ENCODE measurements around the gene FAM219B. TPM values are rescaled to one million over a fixed set of nuclear protein-coding genes. Genes with fewer than 3 reads are reported as not detected.
A peak's percentile ranks its signal among the peaks of the same experiment; 100 is the strongest.

The FAM219B gene
- total RNA-seq, 1 experiment from 2014 or later, result 73.7 TPM

DNA sequence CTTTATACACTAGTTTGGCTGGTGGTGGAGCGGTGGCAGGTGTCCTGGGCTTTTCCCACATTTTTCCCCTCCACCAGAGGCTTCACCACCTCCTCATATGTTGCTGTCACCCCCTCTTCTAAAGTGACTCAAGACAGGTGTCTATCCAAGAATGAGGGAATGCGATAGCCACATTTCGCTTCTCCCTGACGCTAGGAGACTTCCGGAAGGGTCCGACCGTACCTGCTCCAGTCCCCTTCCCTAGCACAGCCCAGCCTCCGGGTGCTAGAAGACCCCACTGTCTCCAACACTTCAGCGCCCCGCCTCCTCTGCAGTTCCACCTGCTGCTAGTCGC is 34.0 kb downstream of the FAM219B start:
- POLR2A ChIA-PET, result interaction anchor here (0.7 kb wide), 1 partner anchor 82 kb away, joined by 3 read pairs; no protein-coding TSS in a partner anchor
- CTCF ChIA-PET, result interaction anchor here (2.1 kb wide), 1 partner anchor 29 kb away, joined by 7 read pairs; no protein-coding TSS in a partner anchor
- Mint-ChIP-seq H3K27me3 (ENCODE audit: insufficient read depth, unreplicated experiment) (no peaks in the 10 kb centered on the region), H3K4me1 (ENCODE audit: low read depth, unreplicated experiment) (peaks cover 21% of the 10 kb centered on the region), H3K9me3 (ENCODE audit: unreplicated experiment) (no peaks in the 10 kb centered on the region), H3K4me3 (ENCODE audit: unreplicated experiment) (peak overlapping the region; percentile 82), H3K36me3 (ENCODE audit: insufficient read depth, unreplicated experiment) (peaks cover 45% of the 10 kb centered on the region), H3K27ac (ENCODE audit: unreplicated experiment) (peak overlapping the region; percentile 81)
- TSS peak; percentile 35 for BruUV-seq (replicated peaks)
- DNase-seq, result no peak
- no peak for TF ChIP-seq CTCF (IDR thresholded peaks at IDR 0.05; ENCODE audit: insufficient read depth in 1 of 2, low read depth in 1 of 2, low read length in 1 of 2, severe bottlenecking in 1 of 2, unreplicated experiment in 1 of 2)
- Histone ChIP-seq H3K36me3 (ENCODE audit: control insufficient read depth, insufficient read depth, low read length) (peaks cover 2% of the 10 kb centered on the region; the same call in 1 of the 2 replicates), H3K4me3 (ENCODE audit: low read depth, low read length) (peak overlapping the region; percentile 81), H3K9me3 (peaks cover 6% of the 10 kb centered on the region; the same call in 1 of the 2 replicates), H3K4me1 (peaks cover 38% of the 10 kb centered on the region), H3K27me3 (replicated peaks; ENCODE audit: control insufficient read depth, insufficient read depth, low read length) (no peaks in the 10 kb centered on the region)
- intact Hi-C loops (cut with micrococcal nuclease; ENCODE audit: unreplicated experiment), result loop anchor here (1.0 to 5.0 kb wide), 3 partner anchors 18 to 35 kb away; partner anchors contain the start of genes FAM219B, MPI and ULK3

DNA sequence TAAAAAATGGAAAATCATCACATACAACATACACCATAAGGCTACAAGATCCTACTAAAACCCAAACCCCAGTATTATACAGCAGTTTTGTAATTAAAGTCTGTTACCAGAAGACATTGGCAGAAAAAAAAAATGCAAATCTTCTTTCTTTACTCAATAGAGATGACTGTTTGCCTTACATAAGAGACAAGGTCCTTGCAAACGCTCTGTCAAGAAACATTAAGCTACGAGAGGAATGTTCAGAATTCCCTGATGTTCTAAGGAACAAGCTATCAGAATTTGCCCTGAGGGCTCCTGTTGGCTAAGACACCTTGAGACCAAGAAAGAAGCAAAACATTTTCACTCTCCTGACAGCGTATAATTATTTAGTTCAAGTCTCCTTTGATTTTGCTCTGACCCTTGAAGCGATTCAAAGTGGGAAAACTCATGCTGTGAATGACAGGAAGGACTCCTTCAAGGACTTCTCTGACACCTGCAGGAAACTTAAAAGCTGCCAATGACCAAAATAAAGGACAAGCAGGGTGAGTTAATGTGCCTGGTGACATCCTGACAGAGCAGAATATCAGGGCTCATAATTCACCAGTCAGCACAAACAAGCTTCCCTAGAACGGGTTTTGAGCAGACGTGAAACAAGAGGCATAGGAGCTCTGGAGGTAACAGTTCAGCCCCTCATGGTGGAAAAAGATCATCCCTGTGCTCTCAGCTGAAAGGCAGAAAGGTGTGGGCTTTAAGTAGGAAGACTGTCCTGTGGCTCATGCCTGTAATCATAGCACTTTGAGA is 36.0 kb downstream of the FAM219B start:
- ChIA-PET POLR2A (interaction anchor here (0.6 to 1.2 kb wide), 8 partner anchors 14 to 498 kb away, joined by 3 to 12 read pairs (median 4); partner anchors contain the start of genes COX5A, FAM219B, MAN2C1 and MPI), CTCF (interaction anchor here (0.7 to 1.4 kb wide), 5 partner anchors 9 to 89 kb away, joined by 3 to 14 read pairs (median 3); no protein-coding TSS in a partner anchor)
- Histone ChIP-seq H3K27me3 (replicated peaks; ENCODE audit: control insufficient read depth, insufficient read depth, low read length) (no peaks in the 10 kb centered on the region), H3K4me1 (peaks cover 51% of the 10 kb centered on the region), H3K36me3 (ENCODE audit: control insufficient read depth, insufficient read depth, low read length) (peaks cover 3% of the 10 kb centered on the region; the same call in 1 of the 2 replicates), H3K4me3 (ENCODE audit: low read depth, low read length) (no peak overlapping the region), H3K9me3 (peaks cover 6% of the 10 kb centered on the region; the same call in 1 of the 2 replicates)
- peak overlapping the region; percentile 86 for H3K27ac Mint-ChIP-seq (ENCODE audit: unreplicated experiment)
- intact Hi-C loops (cut with micrococcal nuclease; ENCODE audit: unreplicated experiment), result loop anchor here (5.0 kb wide), 1 partner anchor 37 kb away; the partner anchor contains the start of gene FAM219B
- BruUV-seq (replicated peaks), result no TSS peak
- H3K9me3 Mint-ChIP-seq (ENCODE audit: unreplicated experiment), result no peaks in the 10 kb centered on the region
- H3K36me3 Mint-ChIP-seq (ENCODE audit: insufficient read depth, unreplicated experiment), result peaks cover 59% of the 10 kb centered on the region
- H3K27me3 Mint-ChIP-seq (ENCODE audit: insufficient read depth, unreplicated experiment), result no peaks in the 10 kb centered on the region
- H3K4me3 Mint-ChIP-seq (ENCODE audit: unreplicated experiment), result peak overlapping the region; percentile 64
- TF ChIP-seq CTCF (IDR thresholded peaks at IDR 0.05; ENCODE audit: insufficient read depth in 1 of 2, low read depth in 1 of 2, low read length in 1 of 2, severe bottlenecking in 1 of 2, unreplicated experiment in 1 of 2), result no peak
- peak; percentile 63 to 67 for DNase-seq
- peaks cover 36% of the 10 kb centered on the region for H3K4me1 Mint-ChIP-seq (ENCODE audit: low read depth, unreplicated experiment)

DNA sequence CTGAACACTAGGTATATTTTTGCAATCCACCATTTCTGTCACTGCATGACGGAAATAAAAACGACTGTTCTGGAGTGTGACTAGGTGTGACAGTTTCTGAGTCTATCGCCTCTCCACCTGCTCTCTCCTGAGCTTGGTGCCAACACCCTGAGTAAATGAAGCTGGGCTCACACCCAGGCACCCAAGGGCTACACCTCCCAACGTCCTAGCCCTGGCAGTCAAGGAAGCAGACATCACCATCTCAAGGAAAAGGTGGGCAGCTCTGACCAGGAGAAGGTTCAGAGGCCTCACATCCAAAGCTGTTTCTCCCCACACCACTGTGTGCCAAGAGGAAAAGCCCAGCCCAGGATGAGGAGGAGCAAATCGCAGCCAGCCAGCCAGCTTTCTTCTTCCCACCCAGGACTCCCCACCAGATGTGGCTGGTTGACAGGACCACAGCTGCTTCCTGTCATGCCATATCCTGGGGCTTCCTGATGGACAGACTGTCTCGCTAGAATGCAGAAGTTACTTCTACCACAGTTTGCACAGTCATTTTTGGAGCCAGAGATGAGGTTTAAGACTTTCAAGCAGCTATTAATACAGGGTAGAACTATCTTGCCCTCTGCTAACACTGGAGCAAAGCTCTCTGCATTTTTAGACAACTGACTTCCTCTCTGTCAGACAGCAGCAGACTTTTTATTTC is 36.8 kb downstream of the FAM219B start:
- intact Hi-C loops (cut with micrococcal nuclease; ENCODE audit: unreplicated experiment), result loop anchor here (5.0 kb wide), 1 partner anchor 37 kb away; the partner anchor contains the start of gene FAM219B
- Histone ChIP-seq H3K36me3 (ENCODE audit: control insufficient read depth, insufficient read depth, low read length) (peaks cover 3% of the 10 kb centered on the region; the same call in 1 of the 2 replicates), H3K27me3 (replicated peaks; ENCODE audit: control insufficient read depth, insufficient read depth, low read length) (no peaks in the 10 kb centered on the region), H3K4me3 (ENCODE audit: low read depth, low read length) (no peak overlapping the region), H3K4me1 (peaks cover 51% of the 10 kb centered on the region), H3K9me3 (peaks cover 6% of the 10 kb centered on the region; the same call in 1 of the 2 replicates)
- peak overlapping the region; percentile 64 for H3K4me3 Mint-ChIP-seq (ENCODE audit: unreplicated experiment)
- peaks cover 41% of the 10 kb centered on the region for H3K4me1 Mint-ChIP-seq (ENCODE audit: low read depth, unreplicated experiment)
- H3K27me3 Mint-ChIP-seq (ENCODE audit: insufficient read depth, unreplicated experiment), result no peaks in the 10 kb centered on the region
- no TSS peak for BruUV-seq (replicated peaks)
- no peak for TF ChIP-seq CTCF (IDR thresholded peaks at IDR 0.05; ENCODE audit: insufficient read depth in 1 of 2, low read depth in 1 of 2, low read length in 1 of 2, severe bottlenecking in 1 of 2, unreplicated experiment in 1 of 2)
- POLR2A ChIA-PET, result interaction anchor here (0.9 to 1.2 kb wide), 4 partner anchors 20 to 498 kb away, joined by 3 to 5 read pairs (median 4); partner anchors contain the start of genes COX5A, MAN2C1 and MPI
- peak overlapping the region; percentile 86 for H3K27ac Mint-ChIP-seq (ENCODE audit: unreplicated experiment)
- CTCF ChIA-PET, result interaction anchor here (1.0 to 1.4 kb wide), 5 partner anchors 9 to 88 kb away, joined by 3 to 14 read pairs (median 3); no protein-coding TSS in a partner anchor
- DNase-seq, result no peak
- H3K36me3 Mint-ChIP-seq (ENCODE audit: insufficient read depth, unreplicated experiment), result peaks cover 59% of the 10 kb centered on the region
- no peaks in the 10 kb centered on the region for H3K9me3 Mint-ChIP-seq (ENCODE audit: unreplicated experiment)

Measured in Caco-2 (cell line).